Left ventricle myocardium inferior (tissue), 1 donor: ENCODE results near the gene GRPEL1. TPM values are rescaled to one million over a fixed set of nuclear protein-coding genes. Genes with fewer than 3 reads are reported as not detected.

Experiments
- DNase-seq: peaks from one replicate; pipeline ENCODE4 v3.0.0-alpha.2; 2020
- H3K27ac ChIP-seq: fragments of 200-600 bp; replicated peaks from 2 replicates; pipeline ENCODE4 v1.8.0; 2021
- H3K27me3 ChIP-seq: fragments of 200-600 bp; 2 replicates; pipeline ENCODE4 v1.8.0; 2021; ENCODE audit warnings: low read depth
- H3K36me3 ChIP-seq: fragments of 200-600 bp; 2 replicates; pipeline ENCODE4 v1.8.0; 2021
- H3K4me1 ChIP-seq: fragments of 200-600 bp; 2 replicates; pipeline ENCODE4 v1.8.0; 2021
- H3K4me3 ChIP-seq: fragments of 200-600 bp; 2 replicates; pipeline ENCODE4 v1.8.0; 2021; ENCODE audit warnings: mild to moderate bottlenecking, moderate library complexity
- H3K9me3 ChIP-seq: fragments of 200-600 bp; replicated peaks from 2 replicates; pipeline ENCODE4 v1.8.0; 2021
- intact Hi-C: fragments of 100-400 bp; cut with micrococcal nuclease; formaldehyde crosslinking; loops from one replicate; pipeline ENCODE4 v1.11.0; 2022
- total RNA-seq: library from RNA; stranded (reverse); fragmentation: NEBNext Ultra II Directional; extraction: Animal tissue kit (Norgen Biotek cat#: 25700); gene quantifications from one replicate; pipeline ENCODE4 v1.2.1, GENCODE V29; 2021
- TF ChIP-seq, protein P1 (sequence below): fragments of 200-600 bp; IDR thresholded peaks from 2 replicates; pipeline ENCODE4 v1.8.0; 2021; ENCODE audit warnings: antibody characterized with exemption, mild to moderate bottlenecking, borderline replicate concordance
- donor health status: DM: no; HTN: yes; CAD: no; lungs with severe emphysema.

Gene GRPEL1
- total RNA-seq, 1 donor from 2014 or later, result 58.2 TPM

DNA sequence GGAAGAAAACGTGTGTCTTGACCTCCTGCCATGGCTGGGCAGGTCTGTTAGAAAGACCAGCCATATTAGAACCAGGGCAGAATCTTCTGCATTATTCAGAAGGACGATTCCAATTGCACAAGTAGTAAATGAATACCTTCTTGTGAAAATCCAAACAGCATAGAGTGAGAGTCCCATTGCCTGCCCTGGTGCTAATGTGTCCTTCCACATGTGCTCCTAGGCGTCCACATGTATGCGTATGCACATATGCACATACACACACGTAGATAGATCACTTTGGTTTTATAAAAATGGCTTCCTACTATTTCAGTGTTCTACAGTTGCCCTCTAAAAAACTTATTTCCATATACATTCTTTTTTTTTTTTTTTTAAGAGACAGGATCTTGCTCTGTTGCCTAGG, 10.2 kb upstream of the GRPEL1 start:
- intact Hi-C loops, result no loop called here
- Histone ChIP-seq H3K36me3 (no peaks in the 10 kb centered on the region), H3K27ac (no peak overlapping the region), H3K4me3 (no peak overlapping the region), H3K9me3 (no peaks in the 10 kb centered on the region), H3K4me1 (peaks cover 15% of the 10 kb centered on the region), H3K27me3 (peaks cover 4% of the 10 kb centered on the region)
- DNase-seq, result no peak
- TF ChIP-seq, protein P1, sequence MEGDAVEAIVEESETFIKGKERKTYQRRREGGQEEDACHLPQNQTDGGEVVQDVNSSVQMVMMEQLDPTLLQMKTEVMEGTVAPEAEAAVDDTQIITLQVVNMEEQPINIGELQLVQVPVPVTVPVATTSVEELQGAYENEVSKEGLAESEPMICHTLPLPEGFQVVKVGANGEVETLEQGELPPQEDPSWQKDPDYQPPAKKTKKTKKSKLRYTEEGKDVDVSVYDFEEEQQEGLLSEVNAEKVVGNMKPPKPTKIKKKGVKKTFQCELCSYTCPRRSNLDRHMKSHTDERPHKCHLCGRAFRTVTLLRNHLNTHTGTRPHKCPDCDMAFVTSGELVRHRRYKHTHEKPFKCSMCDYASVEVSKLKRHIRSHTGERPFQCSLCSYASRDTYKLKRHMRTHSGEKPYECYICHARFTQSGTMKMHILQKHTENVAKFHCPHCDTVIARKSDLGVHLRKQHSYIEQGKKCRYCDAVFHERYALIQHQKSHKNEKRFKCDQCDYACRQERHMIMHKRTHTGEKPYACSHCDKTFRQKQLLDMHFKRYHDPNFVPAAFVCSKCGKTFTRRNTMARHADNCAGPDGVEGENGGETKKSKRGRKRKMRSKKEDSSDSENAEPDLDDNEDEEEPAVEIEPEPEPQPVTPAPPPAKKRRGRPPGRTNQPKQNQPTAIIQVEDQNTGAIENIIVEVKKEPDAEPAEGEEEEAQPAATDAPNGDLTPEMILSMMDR, result no peak

DNA sequence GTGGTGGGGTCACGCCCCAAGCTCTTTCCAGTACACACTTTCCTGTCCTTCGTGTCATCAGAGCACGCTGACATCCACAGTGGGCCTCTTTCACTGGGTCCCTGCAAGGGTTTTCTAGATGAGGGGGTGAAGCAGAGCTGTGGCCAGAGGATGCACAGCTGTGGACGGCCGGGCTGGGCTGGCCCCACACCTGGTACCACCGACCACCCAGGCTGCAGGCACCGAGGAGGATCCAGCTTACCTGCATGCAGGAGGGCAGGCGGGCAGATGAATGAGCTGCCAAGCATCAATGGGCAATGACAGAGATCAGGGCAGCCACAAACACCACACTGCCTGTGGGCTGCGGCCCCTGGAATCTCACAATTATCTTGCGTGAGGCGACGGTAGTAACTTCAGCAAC, 9.5 kb upstream of the GRPEL1 start:
- H3K27me3 ChIP-seq, result no peaks in the 10 kb centered on the region
- no peak overlapping the region for H3K27ac ChIP-seq
- H3K4me3 ChIP-seq, result no peak overlapping the region
- intact Hi-C loops, result no loop called here
- H3K4me1 ChIP-seq, result peaks cover 15% of the 10 kb centered on the region
- H3K36me3 ChIP-seq, result no peaks in the 10 kb centered on the region
- no peak for DNase-seq
- TF ChIP-seq, protein P1, result no peak
- no peaks in the 10 kb centered on the region for H3K9me3 ChIP-seq

DNA sequence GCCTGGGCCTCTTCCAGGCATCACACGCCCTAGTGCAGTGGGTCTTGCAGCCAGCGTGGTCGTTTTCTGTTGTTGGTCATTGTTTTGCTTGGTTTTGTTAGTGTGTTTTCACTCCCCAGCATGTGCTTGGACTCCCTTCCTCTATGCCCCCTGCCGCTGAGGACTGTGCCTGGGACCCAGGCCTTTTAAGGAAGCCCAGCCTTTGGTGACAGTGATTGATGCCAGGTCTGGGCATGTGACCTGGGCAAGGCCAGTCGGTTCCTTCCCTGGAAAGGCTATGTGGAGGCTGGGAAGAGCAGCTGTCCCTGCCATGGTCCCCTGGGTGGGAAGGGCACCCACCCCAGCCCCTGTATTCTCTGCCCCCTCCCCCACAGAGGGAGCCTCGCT, 8.8 kb upstream of the GRPEL1 start:
- H3K36me3 ChIP-seq, result no peaks in the 10 kb centered on the region
- no peak overlapping the region for H3K27ac ChIP-seq
- TF ChIP-seq, protein P1, result no peak
- intact Hi-C loops, result no loop called here
- peaks cover 10% of the 10 kb centered on the region for H3K4me1 ChIP-seq
- H3K4me3 ChIP-seq, result no peak overlapping the region
- DNase-seq, result no peak
- H3K9me3 ChIP-seq, result no peaks in the 10 kb centered on the region
- no peaks in the 10 kb centered on the region for H3K27me3 ChIP-seq

DNA sequence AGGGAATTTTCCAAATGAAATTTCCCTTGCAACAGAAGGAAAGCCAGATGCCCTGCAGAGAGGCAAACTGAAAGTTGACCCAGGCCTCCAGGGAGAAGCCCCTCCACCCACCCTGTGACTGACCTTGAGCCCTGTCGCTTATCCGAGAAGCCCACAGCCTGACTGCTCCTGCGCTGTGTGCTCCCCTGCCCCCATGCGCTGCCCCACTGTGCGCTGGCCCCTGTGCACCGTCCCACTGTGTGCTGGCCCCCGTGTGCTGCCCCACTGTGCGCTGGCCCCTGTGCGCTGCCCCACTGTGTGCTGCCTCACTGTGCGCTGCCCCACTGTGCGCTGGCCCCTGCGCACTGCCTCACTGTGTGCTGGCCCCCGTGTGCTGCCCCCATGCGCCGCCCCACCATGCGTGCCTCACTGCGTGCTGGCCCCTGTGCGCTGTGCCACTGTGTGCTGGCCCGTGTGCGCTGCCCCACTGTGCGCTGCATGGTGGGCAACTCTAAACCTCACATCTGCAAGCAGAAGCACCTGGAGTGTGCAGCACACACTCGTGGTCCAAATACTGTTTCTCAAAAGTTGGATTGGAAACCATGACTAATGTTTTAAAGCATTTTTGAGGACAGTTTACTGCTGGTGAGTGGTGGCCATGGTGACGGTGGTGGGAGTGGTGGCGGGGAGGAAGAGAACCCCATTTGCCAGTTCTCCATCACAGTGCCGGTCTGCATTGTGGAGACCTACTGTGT, 8.3 kb upstream of the GRPEL1 start:
- Histone ChIP-seq H3K4me3 (no peak overlapping the region), H3K9me3 (no peaks in the 10 kb centered on the region), H3K27ac (no peak overlapping the region), H3K36me3 (no peaks in the 10 kb centered on the region), H3K27me3 (no peaks in the 10 kb centered on the region), H3K4me1 (peaks cover 9% of the 10 kb centered on the region)
- TF ChIP-seq, protein P1, result no peak
- DNase-seq, result no peak
- intact Hi-C loops, result no loop called here

DNA sequence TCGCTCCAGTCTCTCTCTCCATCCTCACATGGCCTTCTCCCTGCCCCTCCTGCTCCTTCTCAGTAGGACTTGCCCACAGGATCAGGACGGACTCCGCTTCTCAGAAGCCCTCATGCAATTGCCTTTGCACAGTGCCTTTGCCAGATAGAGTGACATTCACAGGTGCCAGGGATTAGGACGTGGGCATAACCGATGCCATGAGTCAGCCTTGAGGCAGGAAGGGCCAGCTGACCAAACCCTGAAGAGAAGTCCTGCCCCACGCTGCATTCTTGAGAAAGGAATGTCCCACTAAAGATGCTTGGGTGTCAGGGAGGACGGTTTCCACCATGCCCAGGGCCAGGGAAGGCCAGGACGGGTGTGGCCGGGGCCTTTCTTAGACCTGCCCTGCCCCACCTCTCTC, 6.6 kb upstream of the GRPEL1 start:
- TF ChIP-seq, protein P1, result no peak
- no peak for DNase-seq
- intact Hi-C loops, result no loop called here
- Histone ChIP-seq H3K27ac (no peak overlapping the region), H3K27me3 (no peaks in the 10 kb centered on the region), H3K4me3 (no peak overlapping the region), H3K36me3 (no peaks in the 10 kb centered on the region), H3K9me3 (no peaks in the 10 kb centered on the region), H3K4me1 (peaks cover 14% of the 10 kb centered on the region)
